Osteoblast (primary cell): Measurements from ENCODE around the gene EXOC4. TPM values are rescaled to one million over a fixed set of nuclear protein-coding genes. Genes with fewer than 3 reads are reported as not detected.

ENCODE experiments used
- DNase-seq: peaks from one replicate; pipeline ENCODE4 v3.0.0; 2011; ENCODE audit warnings: low spot score, mixed read lengths; ENCODE audit not compliant: insufficient read length; ENCODE audit errors: missing footprints
- H2AFZ ChIP-seq: 2 replicates; pipeline ENCODE4 v1.6.0; 2011; ENCODE audit warnings: mild to moderate bottlenecking, low read length
- H3K27ac ChIP-seq: 2 replicates; pipeline ENCODE4 v1.5.1; 2011; ENCODE audit warnings: mild to moderate bottlenecking, low read depth, low read length, moderate library complexity
- H3K27me3 ChIP-seq: 2 replicates; pipeline ENCODE4 v1.6.0; 2012; ENCODE audit warnings: mild to moderate bottlenecking, control low read depth, inconsistent platforms, low read length, moderate library complexity; ENCODE audit not compliant: insufficient read depth
- H3K36me3 ChIP-seq: 2 replicates; pipeline ENCODE4 v1.5.1; 2011; ENCODE audit warnings: mild to moderate bottlenecking, low read length, control low read depth, moderate library complexity; ENCODE audit not compliant: insufficient read depth
- H3K4me1 ChIP-seq: 2 replicates; pipeline ENCODE4 v1.5.1; 2011; ENCODE audit warnings: mild to moderate bottlenecking, low read length, control low read depth, moderate library complexity; ENCODE audit not compliant: insufficient read depth
- H3K4me2 ChIP-seq: 2 replicates; pipeline ENCODE4 v1.6.0; 2011; ENCODE audit warnings: mild to moderate bottlenecking, low read length; ENCODE audit not compliant: insufficient read depth
- H3K4me3 ChIP-seq: fragments of 200-600 bp; sonication (generic); 3 replicates; pipeline ENCODE4 v1.5.1; 2012; ENCODE audit warnings: mild to moderate bottlenecking, low read length, inconsistent platforms; ENCODE audit not compliant: insufficient read depth
- H3K79me2 ChIP-seq: 2 replicates; pipeline ENCODE4 v1.6.0; 2012; ENCODE audit warnings: mild to moderate bottlenecking, low read length, control low read depth, inconsistent platforms; ENCODE audit not compliant: insufficient read depth
- H3K9me3 ChIP-seq: 2 replicates; pipeline ENCODE4 v1.5.1; 2011; ENCODE audit warnings: low read depth, low read length, control low read depth
- H4K20me1 ChIP-seq: 2 replicates; pipeline ENCODE4 v1.6.0; 2012; ENCODE audit warnings: mild to moderate bottlenecking, low read length, control low read depth; ENCODE audit not compliant: insufficient read depth
- CTCF ChIP-seq: IDR thresholded peaks from 2 replicates; pipeline ENCODE4 v1.5.1; 2011; ENCODE audit warnings: mild to moderate bottlenecking, low read depth, low read length, moderate library complexity; ENCODE audit errors: extremely low read depth
- total RNA-seq: library from RNA; depleted of rRNA; stranded (reverse); fragments of >200 nt; gene quantifications from 2 replicates; pipeline ENCODE4 v1.2.3, GENCODE V29; 2012

The EXOC4 gene
- total RNA-seq, 1 donor: 134 TPM

GRCh38 chr7:133781486-133782090, 528.7 kb downstream of the EXOC4 start:
- Histone ChIP-seq H3K27ac (no peak overlapping the region), H3K27me3 (no peaks in the 10 kb centered on the region), H3K4me3 (no peak overlapping the region), H3K36me3 (no peaks in the 10 kb centered on the region), H2AFZ (no peak overlapping the region), H3K79me2 (no peaks in the 10 kb centered on the region), H3K4me1 (no peaks in the 10 kb centered on the region), H3K4me2 (no peak overlapping the region), H3K9me3 (no peaks in the 10 kb centered on the region), H4K20me1 (no peaks in the 10 kb centered on the region)
- no peak for DNase-seq
- no peak for TF ChIP-seq CTCF

GRCh38 chr7:133782470-133782869, 529.6 kb downstream of the EXOC4 start:
- H3K27me3 ChIP-seq: no peaks in the 10 kb centered on the region
- H3K4me1 ChIP-seq: no peaks in the 10 kb centered on the region
- H4K20me1 ChIP-seq: no peaks in the 10 kb centered on the region
- H3K9me3 ChIP-seq: no peaks in the 10 kb centered on the region
- no peak overlapping the region for H2AFZ ChIP-seq
- no peak overlapping the region for H3K4me2 ChIP-seq
- H3K79me2 ChIP-seq: no peaks in the 10 kb centered on the region
- TF ChIP-seq CTCF: no peak
- H3K36me3 ChIP-seq: no peaks in the 10 kb centered on the region
- no peak overlapping the region for H3K4me3 ChIP-seq
- DNase-seq: no peak
- H3K27ac ChIP-seq: no peak overlapping the region

GRCh38 chr7:133783276-133783675, 530.4 kb downstream of the EXOC4 start:
- H3K9me3 ChIP-seq: no peaks in the 10 kb centered on the region
- no peak overlapping the region for H3K4me3 ChIP-seq
- no peak overlapping the region for H3K4me2 ChIP-seq
- H3K79me2 ChIP-seq: no peaks in the 10 kb centered on the region
- H4K20me1 ChIP-seq: no peaks in the 10 kb centered on the region
- no peak overlapping the region for H3K27ac ChIP-seq
- no peaks in the 10 kb centered on the region for H3K27me3 ChIP-seq
- H3K36me3 ChIP-seq: no peaks in the 10 kb centered on the region
- H2AFZ ChIP-seq: no peak overlapping the region
- no peak for DNase-seq
- H3K4me1 ChIP-seq: no peaks in the 10 kb centered on the region
- no peak for TF ChIP-seq CTCF

- H3K9me3 ChIP-seq: no peaks in the 10 kb centered on the region
- no peaks in the 10 kb centered on the region for H3K36me3 ChIP-seq
- H2AFZ ChIP-seq: no peak overlapping the region
- DNase-seq: no peak
- H3K4me2 ChIP-seq: no peak overlapping the region
- no peaks in the 10 kb centered on the region for H4K20me1 ChIP-seq
- H3K4me1 ChIP-seq: no peaks in the 10 kb centered on the region
- H3K4me3 ChIP-seq: no peak overlapping the region
- TF ChIP-seq CTCF: no peak
- H3K79me2 ChIP-seq: no peaks in the 10 kb centered on the region
- no peak overlapping the region for H3K27ac ChIP-seq
- H3K27me3 ChIP-seq: no peaks in the 10 kb centered on the region
These were observed 531.7 kb downstream of the EXOC4 start for GRCh38 chr7:133784486-133785001.
